ENCODE measurements around the gene OR2L8. TPM values are rescaled to one million over a fixed set of nuclear protein-coding genes. Genes with fewer than 3 reads are reported as not detected.
"Not testable (repeated sequence)": the region's sequence is repeated elsewhere in the genome, so short reads cannot be mapped to it uniquely, and the experiment has no call there.

Gene OR2L8
- total RNA-seq, 1 experiment from 2014 or later: not detected

GRCh38 chr1:247935781-247936180 is 12.9 kb upstream of the OR2L8 start:
- Histone ChIP-seq H3K27ac (no peak overlapping the region), H2AFZ (no peak overlapping the region), H3K27me3 (ENCODE audit: insufficient read depth, low read depth) (no peaks in the 10 kb centered on the region), H3F3A (ENCODE audit: insufficient read depth, low read depth) (no peaks in the 10 kb centered on the region), H3K4me1 (replicated peaks; ENCODE audit: insufficient read depth) (no peaks in the 10 kb centered on the region), H3K36me3 (ENCODE audit: low read depth) (no peaks in the 10 kb centered on the region), H4K20me1 (ENCODE audit: insufficient read depth) (no peaks in the 10 kb centered on the region), H3K79me2 (ENCODE audit: low read depth) (no peaks in the 10 kb centered on the region), H3K4me3 (no peak overlapping the region), H3K9me2 (ENCODE audit: insufficient read depth) (no peaks in the 10 kb centered on the region), H3K9me3 (ENCODE audit: insufficient read depth, low read depth) (no peaks in the 10 kb centered on the region), H3K4me2 (no peak overlapping the region)
- no peak for DNase-seq
- ChIA-PET POLR2A (ENCODE audit: unreplicated experiment) (no interaction called here), CTCF (no interaction called here)
- no TSS peak for BruUV-seq (replicated peaks)
- intact Hi-C loops (cut with micrococcal nuclease; ENCODE audit: unreplicated experiment): no loop called here
- no peak for TF ChIP-seq EZH2 (IDR thresholded peaks at IDR 0.05; ENCODE audit: low read depth)
- TF ChIP-seq CTCF (conservative IDR thresholded peaks at IDR 0.05): no peak

GRCh38 chr1:247936415-247936814 is 12.2 kb upstream of the OR2L8 start:
- Histone ChIP-seq H2AFZ (no peak overlapping the region), H3F3A (ENCODE audit: insufficient read depth, low read depth) (no peaks in the 10 kb centered on the region), H3K36me3 (ENCODE audit: low read depth) (no peaks in the 10 kb centered on the region), H3K4me2 (no peak overlapping the region), H4K20me1 (ENCODE audit: insufficient read depth) (no peaks in the 10 kb centered on the region), H3K79me2 (ENCODE audit: low read depth) (no peaks in the 10 kb centered on the region), H3K9me2 (ENCODE audit: insufficient read depth) (no peaks in the 10 kb centered on the region), H3K4me3 (no peak overlapping the region), H3K27ac (no peak overlapping the region), H3K9me3 (ENCODE audit: insufficient read depth, low read depth) (no peaks in the 10 kb centered on the region), H3K27me3 (ENCODE audit: insufficient read depth, low read depth) (no peaks in the 10 kb centered on the region), H3K4me1 (replicated peaks; ENCODE audit: insufficient read depth) (no peaks in the 10 kb centered on the region)
- no peak for TF ChIP-seq CTCF (conservative IDR thresholded peaks at IDR 0.05)
- no peak for TF ChIP-seq EZH2 (IDR thresholded peaks at IDR 0.05; ENCODE audit: low read depth)
- CTCF ChIA-PET: no interaction called here
- BruUV-seq (replicated peaks): no TSS peak
- DNase-seq: no peak
- POLR2A ChIA-PET (ENCODE audit: unreplicated experiment): no interaction called here
- intact Hi-C loops (cut with micrococcal nuclease; ENCODE audit: unreplicated experiment): no loop called here

- H3K9me3 ChIP-seq (ENCODE audit: insufficient read depth, low read depth); H3K4me2 ChIP-seq; H3K9me2 ChIP-seq (ENCODE audit: insufficient read depth); intact Hi-C loops (cut with micrococcal nuclease; ENCODE audit: unreplicated experiment); POLR2A ChIA-PET (ENCODE audit: unreplicated experiment); BruUV-seq (replicated peaks); CTCF ChIA-PET; H3K27ac ChIP-seq; H3K4me3 ChIP-seq; H2AFZ ChIP-seq; H3K36me3 ChIP-seq (ENCODE audit: low read depth); H3K79me2 ChIP-seq (ENCODE audit: low read depth); H3K4me1 ChIP-seq (replicated peaks; ENCODE audit: insufficient read depth); H3F3A ChIP-seq (ENCODE audit: insufficient read depth, low read depth); H3K27me3 ChIP-seq (ENCODE audit: insufficient read depth, low read depth); H4K20me1 ChIP-seq (ENCODE audit: insufficient read depth): not testable (repeated sequence)
- DNase-seq: peak in 1 of 2 experiments; percentile 9
- TF ChIP-seq CTCF (conservative IDR thresholded peaks at IDR 0.05): peak; percentile 47
These were observed 11.5 kb upstream of the OR2L8 start for GRCh38 chr1:247936965-247937734.
